GM12865 (cell line): ENCODE results near the gene TRIOBP.

Source experiments
- DNase-seq: peaks from one replicate; pipeline ENCODE4 v3.0.0; 2010; ENCODE audit warnings: low read depth
- H3K4me3 ChIP-seq: 2 replicates; pipeline ENCODE4 v1.5.1; 2011; ENCODE audit warnings: mild to moderate bottlenecking, low read depth, low read length, control low read depth
- TF ChIP-seq, protein P1 (sequence below): IDR thresholded peaks from 2 replicates; pipeline ENCODE4 v1.5.1; 2011; ENCODE audit warnings: low read length, control low read depth, low read depth, inconsistent platforms; ENCODE audit not compliant: insufficient read depth; ENCODE audit errors: missing control alignments

Gene TRIOBP

DNA sequence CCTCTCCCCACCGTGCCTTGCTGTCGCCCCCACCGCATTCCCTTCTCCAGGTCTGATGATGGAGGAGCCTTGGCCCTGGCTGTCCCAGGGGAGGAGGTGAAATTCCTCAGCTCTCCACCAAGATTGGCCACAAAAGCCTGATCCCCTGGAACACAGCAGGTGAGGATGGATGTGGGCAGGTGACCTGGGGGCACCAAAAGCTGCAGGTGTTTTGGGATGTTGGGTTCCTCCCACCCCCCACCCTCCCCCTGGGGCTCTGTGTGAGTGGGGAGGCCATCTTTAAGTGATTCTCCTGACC, 639 bp downstream of the TRIOBP start:
- peak overlapping the region; percentile 22; the same call in 1 of the 2 replicates for H3K4me3 ChIP-seq
- DNase-seq = no peak
- TF ChIP-seq, protein P1, sequence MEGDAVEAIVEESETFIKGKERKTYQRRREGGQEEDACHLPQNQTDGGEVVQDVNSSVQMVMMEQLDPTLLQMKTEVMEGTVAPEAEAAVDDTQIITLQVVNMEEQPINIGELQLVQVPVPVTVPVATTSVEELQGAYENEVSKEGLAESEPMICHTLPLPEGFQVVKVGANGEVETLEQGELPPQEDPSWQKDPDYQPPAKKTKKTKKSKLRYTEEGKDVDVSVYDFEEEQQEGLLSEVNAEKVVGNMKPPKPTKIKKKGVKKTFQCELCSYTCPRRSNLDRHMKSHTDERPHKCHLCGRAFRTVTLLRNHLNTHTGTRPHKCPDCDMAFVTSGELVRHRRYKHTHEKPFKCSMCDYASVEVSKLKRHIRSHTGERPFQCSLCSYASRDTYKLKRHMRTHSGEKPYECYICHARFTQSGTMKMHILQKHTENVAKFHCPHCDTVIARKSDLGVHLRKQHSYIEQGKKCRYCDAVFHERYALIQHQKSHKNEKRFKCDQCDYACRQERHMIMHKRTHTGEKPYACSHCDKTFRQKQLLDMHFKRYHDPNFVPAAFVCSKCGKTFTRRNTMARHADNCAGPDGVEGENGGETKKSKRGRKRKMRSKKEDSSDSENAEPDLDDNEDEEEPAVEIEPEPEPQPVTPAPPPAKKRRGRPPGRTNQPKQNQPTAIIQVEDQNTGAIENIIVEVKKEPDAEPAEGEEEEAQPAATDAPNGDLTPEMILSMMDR = no peak

DNA sequence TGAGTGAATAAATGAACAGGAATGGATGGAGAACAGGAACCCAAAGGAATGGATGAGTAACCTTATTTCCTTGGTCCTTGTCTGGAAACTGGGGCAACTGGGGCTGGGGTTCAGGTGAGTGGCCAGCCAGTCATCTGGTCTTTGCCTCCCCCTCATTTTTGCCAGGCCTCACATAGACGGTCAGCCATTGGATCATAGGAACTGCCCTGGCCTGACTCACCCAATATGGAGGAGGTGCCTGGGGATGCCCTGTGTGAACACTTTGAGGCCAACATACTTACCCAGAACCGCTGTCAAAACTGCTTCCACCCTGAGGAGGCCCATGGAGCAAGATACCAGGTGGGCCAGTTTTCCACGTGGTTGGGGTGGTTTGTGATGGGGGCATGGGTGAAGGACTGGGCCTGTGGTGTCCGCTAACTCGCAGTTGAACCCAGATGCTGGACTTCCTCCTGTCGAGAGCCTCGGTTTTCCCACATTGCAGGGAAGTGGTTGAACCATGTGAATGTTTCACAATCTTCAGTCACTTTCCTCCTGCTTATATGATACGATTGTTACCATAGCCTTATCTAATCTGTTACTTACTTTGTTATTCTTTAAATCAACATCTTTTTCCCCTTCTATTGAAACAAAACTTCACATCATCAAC, 4.4 kb downstream of the TRIOBP start:
- DNase-seq = no peak
- no peak overlapping the region for H3K4me3 ChIP-seq
- TF ChIP-seq, protein P1 = no peak

DNA sequence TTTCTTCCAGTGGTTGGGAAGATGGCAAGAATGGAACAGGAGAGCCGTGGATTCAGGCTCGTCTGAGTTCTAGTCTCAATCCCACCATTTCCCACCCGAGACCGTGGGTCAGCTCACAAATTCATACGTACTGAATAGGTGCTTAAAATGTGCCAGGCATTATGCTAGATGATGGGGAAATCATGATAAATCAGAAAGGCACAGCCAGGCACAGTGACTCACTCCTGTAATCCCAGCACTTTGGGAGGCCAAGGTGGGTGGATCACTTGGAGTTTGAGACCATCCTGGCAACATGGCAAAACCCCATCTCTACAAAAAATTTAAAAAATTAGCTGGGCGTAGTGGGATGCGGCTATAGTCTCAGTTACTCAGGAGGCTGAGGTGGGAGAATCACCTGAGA, 7.1 kb downstream of the TRIOBP start:
- DNase-seq = no peak
- H3K4me3 ChIP-seq = no peak overlapping the region
- TF ChIP-seq, protein P1 = no peak

DNA sequence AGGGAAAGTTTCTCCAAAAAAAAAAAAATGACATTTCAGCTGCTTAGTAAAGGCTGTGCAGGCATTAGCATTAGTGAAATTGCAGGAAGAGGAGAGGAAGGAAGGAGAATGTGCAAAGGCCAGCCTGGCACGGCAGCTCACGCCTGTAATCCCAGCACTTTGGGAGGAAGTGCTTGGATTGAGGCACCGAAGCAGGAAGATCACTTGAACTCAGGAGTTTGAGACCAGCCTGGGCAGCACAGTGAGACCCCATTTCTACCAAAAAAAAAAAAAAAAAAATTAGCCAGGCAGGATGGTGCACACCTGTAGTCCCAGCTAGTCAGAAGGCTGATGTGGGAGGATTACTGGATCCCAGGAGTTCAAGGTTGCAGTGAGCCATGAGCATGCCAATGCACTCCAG, 7.8 kb downstream of the TRIOBP start:
- TF ChIP-seq, protein P1 = no peak
- DNase-seq = no peak
- H3K4me3 ChIP-seq = no peak overlapping the region

DNA sequence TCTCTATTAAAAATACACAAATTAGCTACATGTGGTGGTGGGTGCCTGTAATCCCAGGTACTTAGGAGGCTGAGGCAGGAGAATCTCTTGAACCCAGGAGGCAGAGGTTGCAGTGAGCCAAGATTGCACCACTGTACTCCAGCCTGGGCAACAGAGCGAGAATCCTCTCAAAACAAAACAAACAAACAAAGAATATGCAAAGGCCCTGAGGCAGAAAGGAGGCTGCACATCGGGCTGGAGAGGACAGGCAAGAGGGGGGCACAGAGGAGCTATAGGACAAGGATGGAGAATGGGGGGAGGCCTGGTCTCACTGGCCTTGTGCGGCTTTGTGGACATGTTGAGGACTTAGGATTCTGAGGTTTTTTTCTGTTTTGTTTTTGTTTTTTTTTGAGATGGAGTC, 8.4 kb downstream of the TRIOBP start:
- DNase-seq = no peak
- TF ChIP-seq, protein P1 = no peak
- H3K4me3 ChIP-seq = no peak overlapping the region

DNA sequence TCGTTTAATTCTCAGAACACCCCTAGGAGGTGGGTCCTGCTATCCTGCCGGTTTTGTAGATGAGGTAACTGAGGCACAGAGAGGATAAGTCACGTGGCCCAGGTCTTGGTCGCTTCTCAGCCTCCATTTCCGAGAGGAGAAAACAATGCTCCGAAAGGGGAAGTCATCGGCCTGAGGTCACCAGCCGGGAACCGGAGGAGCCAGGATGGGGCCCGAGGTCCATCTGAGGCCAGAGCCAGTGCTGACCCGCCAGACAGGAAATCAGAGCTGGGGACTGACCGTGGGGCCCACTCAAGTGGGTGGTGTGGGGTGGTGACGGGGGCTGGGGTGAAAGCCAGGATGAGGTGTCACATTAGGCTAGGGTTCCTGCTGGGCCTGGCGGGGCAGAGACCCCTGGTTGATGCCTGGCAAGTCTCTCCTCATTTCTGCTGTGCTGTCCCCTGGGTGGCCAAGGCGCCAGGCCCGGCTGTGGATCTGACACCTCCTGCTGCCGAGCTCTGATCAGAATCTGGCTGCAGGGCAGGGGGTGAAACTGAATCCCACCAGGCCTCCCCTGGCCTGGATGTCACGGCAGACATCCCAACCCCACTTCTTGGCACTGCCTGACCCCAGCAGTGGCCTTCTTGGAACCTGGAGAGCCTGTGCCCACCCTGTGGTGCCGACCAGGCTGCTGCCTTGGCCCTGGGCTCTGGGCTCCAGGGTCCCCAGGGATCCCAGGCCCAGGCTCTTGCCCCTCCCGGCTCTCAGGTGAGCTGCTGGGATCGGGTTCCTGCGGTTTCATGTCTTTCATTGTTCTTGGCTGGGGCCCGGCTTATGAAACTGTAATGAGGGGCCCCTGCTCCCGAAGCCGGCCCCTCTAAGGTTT, 12.0 kb downstream of the TRIOBP start:
- DNase-seq = no peak
- TF ChIP-seq, protein P1 = no peak
- no peak overlapping the region for H3K4me3 ChIP-seq
